AG09309 (cell line): ENCODE data around the gene CLGN.
"Not testable (repeated sequence)": the region's sequence is repeated elsewhere in the genome, so short reads cannot be mapped to it uniquely, and the experiment has no call there.

Source experiments
- DNase-seq: peaks from one replicate; pipeline ENCODE4 v3.0.0-alpha.2; 2010; ENCODE audit warnings: low read depth
- H3K4me3 ChIP-seq: 2 replicates; pipeline ENCODE4 v1.5.1; 2011; ENCODE audit warnings: mild to moderate bottlenecking, low read depth, low read length, moderate library complexity; ENCODE audit not compliant: control insufficient read depth
- TF ChIP-seq, protein P1 (sequence below): IDR thresholded peaks from 2 replicates; pipeline ENCODE4 v1.5.1; 2011; ENCODE audit warnings: mild to moderate bottlenecking, low read depth, low read length, inconsistent platforms; ENCODE audit not compliant: insufficient read depth, control insufficient read depth; ENCODE audit errors: missing control alignments

Gene CLGN

GRCh38 chr4:140426610-140427105 lies 790 bp downstream of the CLGN start:
- peak overlapping the region; percentile 41 for H3K4me3 ChIP-seq
- TF ChIP-seq, protein P1, sequence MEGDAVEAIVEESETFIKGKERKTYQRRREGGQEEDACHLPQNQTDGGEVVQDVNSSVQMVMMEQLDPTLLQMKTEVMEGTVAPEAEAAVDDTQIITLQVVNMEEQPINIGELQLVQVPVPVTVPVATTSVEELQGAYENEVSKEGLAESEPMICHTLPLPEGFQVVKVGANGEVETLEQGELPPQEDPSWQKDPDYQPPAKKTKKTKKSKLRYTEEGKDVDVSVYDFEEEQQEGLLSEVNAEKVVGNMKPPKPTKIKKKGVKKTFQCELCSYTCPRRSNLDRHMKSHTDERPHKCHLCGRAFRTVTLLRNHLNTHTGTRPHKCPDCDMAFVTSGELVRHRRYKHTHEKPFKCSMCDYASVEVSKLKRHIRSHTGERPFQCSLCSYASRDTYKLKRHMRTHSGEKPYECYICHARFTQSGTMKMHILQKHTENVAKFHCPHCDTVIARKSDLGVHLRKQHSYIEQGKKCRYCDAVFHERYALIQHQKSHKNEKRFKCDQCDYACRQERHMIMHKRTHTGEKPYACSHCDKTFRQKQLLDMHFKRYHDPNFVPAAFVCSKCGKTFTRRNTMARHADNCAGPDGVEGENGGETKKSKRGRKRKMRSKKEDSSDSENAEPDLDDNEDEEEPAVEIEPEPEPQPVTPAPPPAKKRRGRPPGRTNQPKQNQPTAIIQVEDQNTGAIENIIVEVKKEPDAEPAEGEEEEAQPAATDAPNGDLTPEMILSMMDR, result no peak
- no peak for DNase-seq

- no peak for DNase-seq
- TF ChIP-seq, protein P1, result no peak
- no peak overlapping the region for H3K4me3 ChIP-seq
Observed at GRCh38 chr4:140423106-140423505, 4.3 kb downstream of the CLGN start.

DNA sequence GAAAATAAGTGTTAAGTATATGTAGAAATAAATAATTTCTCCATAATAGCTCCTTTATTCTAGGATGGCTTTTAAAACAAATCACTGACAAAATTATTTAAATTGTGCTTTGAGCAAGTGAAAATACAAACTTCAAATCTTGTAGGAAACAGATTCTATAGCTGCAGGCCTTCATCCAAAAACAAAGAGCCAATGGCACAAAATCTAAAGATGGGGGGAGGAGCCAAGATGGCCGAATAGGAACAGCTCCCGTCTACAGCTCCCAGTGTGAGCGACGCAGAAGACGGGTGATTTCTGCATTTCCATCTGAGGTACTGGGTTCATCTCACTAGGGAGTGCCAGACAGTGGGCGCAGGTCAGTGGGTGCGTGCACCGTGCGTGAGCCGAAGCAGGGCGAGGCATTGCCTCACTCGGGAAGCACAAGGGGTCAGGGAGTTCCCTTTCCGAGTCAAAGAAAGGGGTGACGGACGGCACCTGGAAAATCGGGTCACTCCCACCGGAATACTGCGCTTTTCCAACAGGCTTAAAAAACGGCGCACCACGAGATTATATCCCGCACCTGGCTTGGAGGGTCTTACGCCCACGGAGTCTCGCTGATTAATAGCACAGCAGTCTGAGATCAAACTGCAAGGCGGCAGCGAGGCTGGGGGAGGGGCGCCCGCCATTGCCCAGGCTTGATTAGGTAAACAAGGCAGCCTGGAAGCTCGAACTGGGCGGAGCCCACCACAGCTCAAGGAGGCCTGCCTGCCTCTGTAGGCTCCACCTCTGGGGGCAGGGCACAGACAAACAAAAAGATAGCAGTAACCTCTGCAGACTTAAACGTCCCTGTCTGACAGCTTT lies 14.1 kb downstream of the CLGN start:
- not testable (repeated sequence) for H3K4me3 ChIP-seq, DNase-seq

GRCh38 chr4:140408974-140409373 lies 18.5 kb downstream of the CLGN start:
- no peak for DNase-seq
- TF ChIP-seq, protein P1, result no peak
- H3K4me3 ChIP-seq, result no peak overlapping the region

- no peak for DNase-seq
- TF ChIP-seq, protein P1, result no peak
- H3K4me3 ChIP-seq, result no peak overlapping the region
Observed at GRCh38 chr4:140406292-140406691, 21.2 kb downstream of the CLGN start.

GRCh38 chr4:140400111-140400510 lies 27.3 kb downstream of the CLGN start:
- TF ChIP-seq, protein P1, result no peak

DNA sequence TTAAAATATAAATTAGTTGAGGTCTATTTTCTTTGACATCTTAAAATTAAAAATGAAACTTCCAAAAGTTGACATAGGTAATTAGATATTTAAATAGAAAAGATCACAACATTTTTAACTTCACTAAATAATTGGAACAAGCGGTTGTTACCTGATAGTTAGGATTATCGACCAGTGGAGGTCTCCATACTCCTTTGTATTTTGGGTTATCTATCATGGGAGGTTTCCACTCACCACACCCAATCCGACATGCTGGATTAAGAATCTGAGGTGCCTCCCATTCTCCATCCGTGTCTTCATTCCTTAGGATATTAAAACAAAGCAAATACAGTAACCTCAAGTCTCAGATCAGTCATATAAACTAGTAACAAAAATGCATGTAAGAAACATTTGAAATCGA lies 31.8 kb downstream of the CLGN start:
- TF ChIP-seq, protein P1, result no peak
- no peak overlapping the region for H3K4me3 ChIP-seq
- DNase-seq, result no peak

More at GRCh38 chr4:140400111-140400510, 27.3 kb downstream of the CLGN start:
- DNase-seq, result no peak
- H3K4me3 ChIP-seq, result no peak overlapping the region
